GM12878 (cell line): ENCODE data around the gene HMCES. TPM values are rescaled to one million over a fixed set of nuclear protein-coding genes. Genes with fewer than 3 reads are reported as not detected.
"Not testable (repeated sequence)": the region's sequence is repeated elsewhere in the genome, so short reads cannot be mapped to it uniquely, and the experiment has no call there.

Source experiments
- ATAC-seq: fragments of 200-7000 bp; cut with Tn5 transposase; 3 replicates; pipeline ENCODE4 v1.9.1; 2020; ENCODE audit warnings: mild to moderate bottlenecking, moderate library complexity
- BruUV-seq: library from RNA; stranded (reverse); fragments of 400-500 nt; replicated peaks from 2 replicates; lab custom pipeline; 2021; lab: Mats Ljungman, UMichigan
- CTCF ChIA-PET: fragments of 300-600 bp; sonication (Branson Sonifier 250); formaldehyde crosslinking; extraction: SDS; loops from one replicate; lab custom pipeline; 2021; ENCODE audit warnings: inconsistent platforms; lab: Yijun Ruan, JAX
- POLR2A ChIA-PET: fragments of 350-600 bp; formaldehyde crosslinking; extraction: SDS; loops from one replicate; lab custom pipeline; 2021; ENCODE audit warnings: inconsistent platforms; lab: Charles Lee
- RAD21 ChIA-PET: fragments of 300-600 bp; sonication (Branson Sonifier 250); formaldehyde crosslinking; loops from one replicate; lab custom pipeline; 2023; ENCODE audit warnings: antibody characterized with exemption; ENCODE audit not compliant: unreplicated experiment; lab: Charles Lee
- SMC1A ChIA-PET: fragments of 300-600 bp; sonication (Branson Sonifier 250); formaldehyde crosslinking; loops from one replicate; lab custom pipeline; 2023; ENCODE audit not compliant: unreplicated experiment, uncharacterized antibody; lab: Charles Lee
- DNase-seq: peaks from one replicate; pipeline ENCODE4 v3.0.0-alpha.2; 2011; ENCODE audit warnings: low read depth, low spot score
- FAIRE-seq: peaks from 3 replicates; lab custom pipeline; 2011; peaks lifted over from hg19 to GRCh38; lab: Jason Lieb, UNC
- H2AFZ ChIP-seq: 2 replicates; pipeline ENCODE4 v1.6.0; 2011; ENCODE audit warnings: low read depth, low read length, control low read depth; ENCODE audit not compliant: control insufficient read depth
- H3K27ac ChIP-seq: 2 replicates; pipeline ENCODE4 v1.5.1; 2011; ENCODE audit warnings: control low read depth; ENCODE audit not compliant: control insufficient read depth, insufficient read depth
- H3K27me3 ChIP-seq, 2 experiments: replicated peaks in 1 of 2; 2 replicates each; pipeline versions ENCODE4 v1.6.0 to v1.6.1; 2011; ENCODE audit warnings: low read length in 1 of 2; ENCODE audit not compliant: control insufficient read depth in 2 of 2, insufficient read depth in 2 of 2
- H3K36me3 ChIP-seq, 2 experiments: 2 replicates each; pipeline ENCODE4 v1.5.1; 2011; ENCODE audit warnings: low read length in 1 of 2; ENCODE audit not compliant: control insufficient read depth in 2 of 2, insufficient read depth in 2 of 2
- H3K4me1 ChIP-seq: 2 replicates; pipeline ENCODE4 v1.6.1; 2011; ENCODE audit warnings: mild to moderate bottlenecking, low read length, moderate library complexity, mixed read lengths; ENCODE audit not compliant: control insufficient read depth, insufficient read depth
- H3K4me2 ChIP-seq: 2 replicates; pipeline ENCODE4 v1.6.0; 2011; ENCODE audit warnings: control low read depth; ENCODE audit not compliant: control insufficient read depth, insufficient read depth
- H3K4me3 ChIP-seq: fragments of 200-600 bp; sonication (generic); 2 replicates; pipeline ENCODE4 v1.5.1; 2016
- H3K79me2 ChIP-seq: 2 replicates; pipeline ENCODE4 v1.6.0; 2011; ENCODE audit warnings: low read length; ENCODE audit not compliant: control insufficient read depth, insufficient read depth
- H3K9ac ChIP-seq: 2 replicates; pipeline ENCODE4 v1.8.0; 2011; ENCODE audit warnings: low read length, control low read depth, mixed read lengths; ENCODE audit not compliant: control insufficient read depth, insufficient read depth
- H3K9me3 ChIP-seq: replicated peaks from 3 replicates; pipeline ENCODE4 v1.5.1; 2011; ENCODE audit warnings: mild to moderate bottlenecking, low read length; ENCODE audit not compliant: control insufficient read depth, insufficient read depth
- H4K20me1 ChIP-seq: 2 replicates; pipeline ENCODE4 v1.6.0; 2011; ENCODE audit not compliant: control insufficient read depth, insufficient read depth
- SPI1 ChIP-seq: IDR thresholded peaks from 2 replicates; pipeline ENCODE4 v1.6.1; 2011; ENCODE audit warnings: low read depth, mild to moderate bottlenecking, low read length, moderate library complexity, borderline replicate concordance; ENCODE audit not compliant: insufficient read depth
- TCF12 ChIP-seq: IDR thresholded peaks from 2 replicates; pipeline ENCODE4 v1.6.1; 2011; ENCODE audit warnings: low read depth, mild to moderate bottlenecking, low read length
- WRNIP1 ChIP-seq: IDR thresholded peaks from 2 replicates; pipeline ENCODE4 v1.6.1; 2011; ENCODE audit warnings: low read depth, low read length, improper control_type of control experiment, borderline replicate concordance
- WGBS: methylation state at CpG from one replicate; pipeline ENCODE4 v1.1.6; 2016; ENCODE audit warnings: low lambda C conversion rate; ENCODE audit not compliant: insufficient replicate concordance, insufficient coverage; ENCODE audit errors: missing lambda C conversion rate; 5-methylcytosine and 5-hydroxymethylcytosine counted together
- in situ Hi-C: fragments of 300-500 bp; cut with MboI; formaldehyde crosslinking; loops from 9 replicates; pipeline ENCODE4 v1.14.3; 2018; ENCODE audit warnings: mixed read lengths
- intact Hi-C: fragments of 100-400 bp; cut with micrococcal nuclease; formaldehyde crosslinking; loops from one replicate; pipeline ENCODE4 v1.14.2; 2022; ENCODE audit not compliant: unreplicated experiment
- polyA plus RNA-seq, 11 experiments: library from polyadenylated mRNA; depleted of rRNA in 4 of 11; unstranded in 6 of 11; stranded (reverse) in 5 of 11; fragments of >200 nt; fragmentation: Nextera tagmentation in 4 of 11; fragmentation: Illumina TruSeq in 1 of 11; extraction: Ambion mirVana in 4 of 11; extraction: Trizol in 1 of 11; gene quantifications; 1 replicate in 1 of 11; 2 replicates in 10 of 11; pipeline versions ENCODE4 v1.2.1 to v1.2.3, GENCODE V29; 2011 to 2016; ENCODE audit warnings: inconsistent platforms in 2 of 11, missing spikeins in 2 of 11, low read depth in 1 of 11
- total RNA-seq, 4 experiments: library from RNA; depleted of rRNA in 3 of 4; stranded (reverse); fragments of >200 nt in 3 of 4; fragmentation: Illumina TruSeq in 1 of 4; extraction: Trizol in 1 of 4; gene quantifications; 2 replicates each; pipeline versions ENCODE4 v1.2.1 to v1.2.3, GENCODE V29; 2013 to 2021

HMCES gene
- total and polyA plus RNA-seq, 10 of the 15 experiments (the other 5 are each of a cell fraction or from before 2014, with no cell fraction given) = 12.4 to 49.8 (median 27.0) TPM

DNA sequence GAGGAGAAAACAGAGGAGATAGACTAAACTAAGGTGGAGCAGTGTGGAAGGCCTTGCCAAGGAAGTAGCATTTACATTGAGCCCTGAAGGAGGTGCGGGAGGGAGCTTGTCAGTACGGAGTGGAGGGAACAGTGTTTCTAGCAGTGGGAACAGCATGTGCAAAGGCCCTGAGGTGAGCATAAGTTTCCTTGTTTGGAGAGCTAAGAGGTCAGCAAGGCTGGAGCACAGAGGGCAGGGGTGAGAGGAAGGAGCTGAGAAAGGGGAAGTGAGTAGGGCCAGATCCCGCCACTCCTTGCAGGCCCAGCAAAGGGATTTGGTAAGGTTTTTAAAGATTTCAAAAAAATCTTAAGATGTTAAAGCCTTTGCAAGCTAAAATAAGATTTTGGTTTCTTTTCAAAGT, 70.1 kb downstream of the HMCES start:
- Histone ChIP-seq H4K20me1 (no peaks in the 10 kb centered on the region), H3K27ac (no peak overlapping the region), H3K36me3 (no peaks in the 10 kb centered on the region)
- TF ChIP-seq WRNIP1 = no peak
- peak; percentile 65 for TF ChIP-seq SPI1
- no peak for TF ChIP-seq TCF12
- TF ChIP-seq, all 136 proteins: peak for 1
- in situ Hi-C loops (no loop called here), intact Hi-C loops (no loop called here)
- H3K9me3 ChIP-seq = no peaks in the 10 kb centered on the region
- H2AFZ ChIP-seq = no peak overlapping the region
- SMC1A ChIA-PET = no interaction called here
- H3K9ac ChIP-seq = no peak overlapping the region
- BruUV-seq = no TSS peak
- H3K27me3 ChIP-seq = no peaks in the 10 kb centered on the region; a peak in 3 of 4 replicates
- ATAC-seq (no peak), FAIRE-seq (no peak), DNase-seq (no peak)
- CTCF ChIA-PET = no interaction called here
- H3K79me2 ChIP-seq = no peaks in the 10 kb centered on the region
- WGBS = 86% methylated on average over 3 of the region's 3 CpGs
- H3K4me2 ChIP-seq = no peak overlapping the region
- no peak overlapping the region for H3K4me3 ChIP-seq
- RAD21 ChIA-PET = no interaction called here
- POLR2A ChIA-PET = interaction anchor here (0.7 kb wide), 1 partner anchor 51 kb away, joined by 4 read pairs; no protein-coding TSS in a partner anchor
- H3K4me1 ChIP-seq = no peaks in the 10 kb centered on the region

GRCh38 chr3:129349169-129349568, 70.5 kb downstream of the HMCES start:
- H3K79me2 ChIP-seq, H3K27me3 ChIP-seq, FAIRE-seq, CTCF ChIA-PET, H3K9ac ChIP-seq, H3K36me3 ChIP-seq, SMC1A ChIA-PET, ATAC-seq, H3K9me3 ChIP-seq, DNase-seq, H2AFZ ChIP-seq, H3K4me2 ChIP-seq, H3K4me1 ChIP-seq, RAD21 ChIA-PET, BruUV-seq, H3K27ac ChIP-seq, in situ Hi-C loops, H4K20me1 ChIP-seq, H3K4me3 ChIP-seq, intact Hi-C loops: not testable (repeated sequence)
- WGBS = 62% methylated on average over 11 of the region's 11 CpGs
- POLR2A ChIA-PET = interaction anchor here (0.7 kb wide), 1 partner anchor 51 kb away, joined by 4 read pairs; no protein-coding TSS in a partner anchor
